Bronchial epithelial cell (primary cell): Measurements from ENCODE around the gene BAG1. TPM values are rescaled to one million over a fixed set of nuclear protein-coding genes. Genes with fewer than 3 reads are reported as not detected.

ENCODE experiments used
- DNase-seq: peaks from one replicate; pipeline ENCODE4 v3.0.0-alpha.2; 2010; ENCODE audit warnings: low read depth
- FAIRE-seq: peaks from 2 replicates; lab custom pipeline; 2011; peaks lifted over from hg19 to GRCh38; lab: Jason Lieb, UNC
- H3K27me3 ChIP-seq: 2 replicates; pipeline ENCODE4 v1.5.1; 2011; ENCODE audit warnings: low read length; ENCODE audit not compliant: control insufficient read depth, insufficient read depth
- H3K36me3 ChIP-seq: 2 replicates; pipeline ENCODE4 v1.5.1; 2011; ENCODE audit warnings: low read length; ENCODE audit not compliant: control insufficient read depth, insufficient read depth
- H3K4me3 ChIP-seq: 2 replicates; pipeline ENCODE4 v1.5.1; 2011; ENCODE audit warnings: mild to moderate bottlenecking, low read depth, low read length, control low read depth
- total RNA-seq: library from RNA; depleted of rRNA; stranded (reverse); fragments of >200 nt; gene quantifications from 2 replicates; pipeline ENCODE4 v1.2.1, GENCODE V29; 2014
- TF ChIP-seq, protein P1 (sequence below): IDR thresholded peaks from 2 replicates; pipeline ENCODE4 v1.5.1; 2011; ENCODE audit warnings: mild to moderate bottlenecking, moderate library complexity, low read length, control low read depth, inconsistent platforms; ENCODE audit not compliant: insufficient read depth, severe bottlenecking

Gene BAG1
- total RNA-seq, 1 donor from 2014 or later = 68.7 TPM

DNA sequence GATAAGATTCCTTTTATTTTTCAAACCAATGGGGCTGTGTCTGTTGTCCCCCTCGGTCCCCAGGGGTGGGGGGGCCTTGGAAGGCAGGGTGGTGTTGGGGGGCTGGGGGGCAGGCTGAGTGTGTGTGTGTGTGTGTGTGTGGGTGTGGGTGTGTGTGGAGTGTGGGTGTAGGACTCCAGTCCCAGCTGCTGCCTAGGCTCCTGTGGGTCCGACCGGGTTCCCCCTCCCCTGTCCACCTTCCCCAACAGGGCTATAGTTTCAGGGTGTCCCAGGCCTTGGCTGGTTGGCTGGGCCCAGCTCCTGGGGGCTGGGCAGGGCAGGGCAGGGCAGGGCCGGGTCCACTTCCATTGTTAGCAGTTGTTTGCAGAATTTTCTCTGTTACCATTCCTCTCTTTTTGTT, 23.7 kb upstream of the BAG1 start:
- TF ChIP-seq, protein P1, sequence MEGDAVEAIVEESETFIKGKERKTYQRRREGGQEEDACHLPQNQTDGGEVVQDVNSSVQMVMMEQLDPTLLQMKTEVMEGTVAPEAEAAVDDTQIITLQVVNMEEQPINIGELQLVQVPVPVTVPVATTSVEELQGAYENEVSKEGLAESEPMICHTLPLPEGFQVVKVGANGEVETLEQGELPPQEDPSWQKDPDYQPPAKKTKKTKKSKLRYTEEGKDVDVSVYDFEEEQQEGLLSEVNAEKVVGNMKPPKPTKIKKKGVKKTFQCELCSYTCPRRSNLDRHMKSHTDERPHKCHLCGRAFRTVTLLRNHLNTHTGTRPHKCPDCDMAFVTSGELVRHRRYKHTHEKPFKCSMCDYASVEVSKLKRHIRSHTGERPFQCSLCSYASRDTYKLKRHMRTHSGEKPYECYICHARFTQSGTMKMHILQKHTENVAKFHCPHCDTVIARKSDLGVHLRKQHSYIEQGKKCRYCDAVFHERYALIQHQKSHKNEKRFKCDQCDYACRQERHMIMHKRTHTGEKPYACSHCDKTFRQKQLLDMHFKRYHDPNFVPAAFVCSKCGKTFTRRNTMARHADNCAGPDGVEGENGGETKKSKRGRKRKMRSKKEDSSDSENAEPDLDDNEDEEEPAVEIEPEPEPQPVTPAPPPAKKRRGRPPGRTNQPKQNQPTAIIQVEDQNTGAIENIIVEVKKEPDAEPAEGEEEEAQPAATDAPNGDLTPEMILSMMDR = no peak
- no peaks in the 10 kb centered on the region for H3K27me3 ChIP-seq
- FAIRE-seq (no peak), DNase-seq (no peak)
- peaks cover 1% of the 10 kb centered on the region for H3K36me3 ChIP-seq
- H3K4me3 ChIP-seq = no peak overlapping the region

GRCh38 chr9:33287087-33287490, 22.6 kb upstream of the BAG1 start:
- TF ChIP-seq, protein P1 = peak; percentile 77
- no peak for FAIRE-seq
- DNase-seq = peak; percentile 65

DNA sequence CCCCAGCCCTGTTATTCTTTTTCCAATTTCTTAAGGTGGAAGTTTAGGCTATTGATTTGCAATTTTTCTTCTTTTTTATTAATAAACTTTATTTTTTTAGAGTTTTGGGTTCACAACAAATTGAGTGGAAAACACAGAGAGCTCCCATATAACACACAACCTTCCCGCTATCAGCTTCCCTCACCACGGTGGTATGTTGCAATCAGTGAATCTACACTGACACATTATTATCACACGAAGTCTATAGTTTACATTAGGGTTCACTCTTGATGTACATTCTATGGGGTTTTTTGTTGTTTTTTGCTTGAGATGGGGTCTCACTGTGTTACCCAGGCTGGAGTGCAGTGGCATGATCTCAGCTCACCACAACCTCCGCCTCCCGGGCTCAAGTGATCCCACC, 21.0 kb upstream of the BAG1 start:
- TF ChIP-seq, protein P1 = no peak

More at GRCh38 chr9:33287087-33287490, 22.6 kb upstream of the BAG1 start:
- Histone ChIP-seq H3K36me3 (peaks cover 1% of the 10 kb centered on the region), H3K4me3 (no peak overlapping the region), H3K27me3 (no peaks in the 10 kb centered on the region)

GRCh38 chr9:33277484-33277883, 13.0 kb upstream of the BAG1 start:
- no peak for DNase-seq

More for the DNA sequence above, 21.0 kb upstream of the BAG1 start:
- H3K27me3 ChIP-seq = no peaks in the 10 kb centered on the region
- no peak overlapping the region for H3K4me3 ChIP-seq
- peaks cover 1% of the 10 kb centered on the region for H3K36me3 ChIP-seq
- DNase-seq (no peak), FAIRE-seq (no peak)

DNA sequence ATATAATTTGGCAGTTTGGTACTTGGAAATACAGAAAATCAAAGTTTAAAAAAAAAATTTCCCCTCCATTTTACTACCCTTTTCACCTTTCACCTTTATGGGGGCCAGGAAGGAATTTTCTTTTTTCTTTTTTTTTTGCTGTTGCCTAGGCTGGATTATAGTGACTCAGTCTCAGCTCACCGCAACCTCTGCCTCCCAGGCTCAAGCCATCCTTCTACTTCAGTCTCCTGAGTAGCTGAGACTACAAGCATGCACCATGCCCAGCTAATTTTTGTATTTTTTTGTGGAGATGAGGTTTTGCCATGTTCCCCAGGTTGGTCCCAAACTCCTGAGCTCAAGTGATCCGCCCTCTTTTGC, 9.4 kb upstream of the BAG1 start:
- H3K36me3 ChIP-seq = peaks cover 20% of the 10 kb centered on the region
- no peak overlapping the region for H3K4me3 ChIP-seq
- DNase-seq = no peak
- TF ChIP-seq, protein P1 = no peak
- H3K27me3 ChIP-seq = no peaks in the 10 kb centered on the region
- no peak for FAIRE-seq

More at GRCh38 chr9:33277484-33277883, 13.0 kb upstream of the BAG1 start:
- no peak for FAIRE-seq
- peaks cover 17% of the 10 kb centered on the region for H3K36me3 ChIP-seq
- no peaks in the 10 kb centered on the region for H3K27me3 ChIP-seq
- H3K4me3 ChIP-seq = no peak overlapping the region
- TF ChIP-seq, protein P1 = no peak

- Histone ChIP-seq H3K4me3 (no peak overlapping the region), H3K27me3 (no peaks in the 10 kb centered on the region), H3K36me3 (peaks cover 20% of the 10 kb centered on the region)
- DNase-seq = no peak
- TF ChIP-seq, protein P1 = no peak
- no peak for FAIRE-seq
Measured at GRCh38 chr9:33273266-33273971, 8.9 kb upstream of the BAG1 start.
